GM06990 (cell line): ENCODE data around the gene OVCA2.

ENCODE experiments used
- DNase-seq: peaks from one replicate; pipeline ENCODE4 v3.0.0-alpha.2; 2011; ENCODE audit not compliant: insufficient read length; ENCODE audit errors: extremely low read depth
- H3K27me3 ChIP-seq: replicated peaks from 2 replicates; pipeline ENCODE4 v1.6.0; 2011; ENCODE audit warnings: low read length; ENCODE audit not compliant: control insufficient read depth, insufficient read depth
- H3K36me3 ChIP-seq: 2 replicates; pipeline ENCODE4 v1.5.1; 2011; ENCODE audit warnings: low read length; ENCODE audit not compliant: control insufficient read depth, insufficient read depth
- H3K4me3 ChIP-seq: replicated peaks from 2 replicates; pipeline ENCODE4 v1.5.1; 2011; ENCODE audit warnings: low read depth, mild to moderate bottlenecking, control low read depth, low read length
- TF ChIP-seq, protein P1 (sequence below): IDR thresholded peaks from 2 replicates; pipeline ENCODE4 v1.5.1; 2011; ENCODE audit warnings: low read length, control low read depth, mild to moderate bottlenecking, inconsistent platforms; ENCODE audit not compliant: insufficient read depth, poor library complexity, severe bottlenecking

The OVCA2 gene

DNA sequence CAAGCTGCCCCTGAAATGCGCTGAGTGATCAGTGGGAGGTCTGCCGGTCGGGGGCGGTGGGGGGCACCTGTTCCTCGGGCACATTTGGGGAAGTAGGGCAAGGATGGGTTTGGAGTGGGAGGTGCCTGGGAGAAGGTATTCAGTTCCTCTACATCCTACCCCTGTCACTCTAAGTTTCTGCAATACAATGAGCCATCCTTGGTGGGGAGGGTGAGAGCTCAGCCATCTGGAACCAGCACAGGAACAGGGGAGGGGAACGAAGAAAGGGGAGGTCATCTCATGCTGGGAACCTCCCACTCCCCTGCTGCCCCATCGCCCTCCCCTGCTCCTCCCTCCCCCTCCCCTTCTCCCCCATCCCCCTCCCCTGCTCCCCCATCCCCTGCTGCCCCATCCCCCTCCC lies 7.7 kb upstream of the OVCA2 start:
- no peak for DNase-seq
- TF ChIP-seq, protein P1, sequence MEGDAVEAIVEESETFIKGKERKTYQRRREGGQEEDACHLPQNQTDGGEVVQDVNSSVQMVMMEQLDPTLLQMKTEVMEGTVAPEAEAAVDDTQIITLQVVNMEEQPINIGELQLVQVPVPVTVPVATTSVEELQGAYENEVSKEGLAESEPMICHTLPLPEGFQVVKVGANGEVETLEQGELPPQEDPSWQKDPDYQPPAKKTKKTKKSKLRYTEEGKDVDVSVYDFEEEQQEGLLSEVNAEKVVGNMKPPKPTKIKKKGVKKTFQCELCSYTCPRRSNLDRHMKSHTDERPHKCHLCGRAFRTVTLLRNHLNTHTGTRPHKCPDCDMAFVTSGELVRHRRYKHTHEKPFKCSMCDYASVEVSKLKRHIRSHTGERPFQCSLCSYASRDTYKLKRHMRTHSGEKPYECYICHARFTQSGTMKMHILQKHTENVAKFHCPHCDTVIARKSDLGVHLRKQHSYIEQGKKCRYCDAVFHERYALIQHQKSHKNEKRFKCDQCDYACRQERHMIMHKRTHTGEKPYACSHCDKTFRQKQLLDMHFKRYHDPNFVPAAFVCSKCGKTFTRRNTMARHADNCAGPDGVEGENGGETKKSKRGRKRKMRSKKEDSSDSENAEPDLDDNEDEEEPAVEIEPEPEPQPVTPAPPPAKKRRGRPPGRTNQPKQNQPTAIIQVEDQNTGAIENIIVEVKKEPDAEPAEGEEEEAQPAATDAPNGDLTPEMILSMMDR: no peak
- peaks cover 7% of the 10 kb centered on the region for H3K36me3 ChIP-seq
- no peak overlapping the region for H3K4me3 ChIP-seq
- H3K27me3 ChIP-seq: no peaks in the 10 kb centered on the region

- Histone ChIP-seq H3K27me3 (no peaks in the 10 kb centered on the region), H3K36me3 (peaks cover 7% of the 10 kb centered on the region), H3K4me3 (no peak overlapping the region)
- TF ChIP-seq, protein P1: no peak
- no peak for DNase-seq
Measured at GRCh38 chr17:2034806-2035540, 6.8 kb upstream of the OVCA2 start.

GRCh38 chr17:2035541-2036488 lies 6.0 kb upstream of the OVCA2 start:
- no peak for DNase-seq
- TF ChIP-seq, protein P1: no peak
- Histone ChIP-seq H3K36me3 (peaks cover 11% of the 10 kb centered on the region), H3K4me3 (no peak overlapping the region), H3K27me3 (no peaks in the 10 kb centered on the region)

- TF ChIP-seq, protein P1: no peak
- H3K4me3 ChIP-seq: no peak overlapping the region
- no peak for DNase-seq
Measured at GRCh38 chr17:2037155-2037554, 4.7 kb upstream of the OVCA2 start.

DNA sequence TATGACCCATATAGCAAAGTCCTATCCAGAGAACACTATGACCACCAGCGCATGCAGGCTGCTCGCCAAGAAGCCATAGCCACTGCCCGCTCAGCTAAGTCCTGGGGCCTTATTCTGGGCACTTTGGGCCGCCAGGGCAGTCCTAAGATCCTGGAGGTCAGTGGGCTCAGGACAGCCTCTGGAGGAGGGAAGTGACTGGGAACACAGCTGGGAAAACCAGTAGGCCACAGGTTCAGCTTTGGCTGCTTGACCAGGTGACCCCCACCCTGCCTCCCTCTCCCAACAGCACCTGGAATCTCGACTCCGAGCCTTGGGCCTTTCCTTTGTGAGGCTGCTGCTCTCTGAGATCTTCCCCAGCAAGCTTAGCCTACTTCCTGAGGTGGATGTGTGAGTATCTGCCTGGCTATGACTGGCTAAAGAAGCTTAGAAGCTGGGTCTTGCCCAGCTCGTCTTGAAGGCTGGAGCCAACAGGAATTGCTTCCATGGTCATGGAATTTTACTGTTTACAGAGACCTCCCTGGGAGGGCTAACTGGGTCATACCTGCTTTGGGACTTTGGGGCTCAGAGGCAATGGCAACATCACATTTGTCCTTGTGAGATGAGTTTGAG lies 1.5 kb upstream of the OVCA2 start:
- no peaks in the 10 kb centered on the region for H3K27me3 ChIP-seq
- H3K4me3 ChIP-seq: no peak overlapping the region
- peaks cover 18% of the 10 kb centered on the region for H3K36me3 ChIP-seq
- TF ChIP-seq, protein P1: no peak
- no peak for DNase-seq

More at GRCh38 chr17:2037155-2037554, 4.7 kb upstream of the OVCA2 start:
- peaks cover 13% of the 10 kb centered on the region for H3K36me3 ChIP-seq
- no peaks in the 10 kb centered on the region for H3K27me3 ChIP-seq
